ENCODE results near the gene TSC2. TPM values are rescaled to one million over a fixed set of nuclear protein-coding genes. Genes with fewer than 3 reads are reported as not detected.
"Not testable (repeated sequence)": the region's sequence is repeated elsewhere in the genome, so short reads cannot be mapped to it uniquely, and the experiment has no call there.

The TSC2 gene
- polyA plus RNA-seq, 1 donor, result 85.9 TPM

DNA sequence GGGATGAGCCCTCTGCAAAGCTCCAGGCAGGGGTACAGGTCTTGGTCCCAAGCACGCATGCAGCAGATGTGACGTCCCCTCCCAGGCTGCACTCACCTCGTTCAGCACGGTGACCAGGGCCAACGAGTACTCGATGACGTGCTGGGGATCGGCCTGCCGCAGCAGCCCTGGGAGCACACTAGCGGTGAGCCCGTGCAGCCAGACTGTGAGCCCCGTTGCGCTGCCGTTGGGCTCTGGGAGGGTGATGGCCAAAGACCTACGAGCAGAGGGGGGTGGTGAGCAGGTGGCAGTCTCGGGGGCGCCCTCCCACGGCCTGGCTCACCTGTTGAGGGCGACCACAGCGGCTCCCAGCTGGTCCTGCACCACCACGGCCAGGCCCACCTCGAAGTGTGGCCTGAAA is 58.0 kb downstream of the TSC2 start:
- DNase-seq; H3K27me3 ChIP-seq (ENCODE audit: control insufficient read depth, insufficient read depth, low read length); H3K4me1 ChIP-seq (ENCODE audit: control insufficient read depth, insufficient read depth, low read length); H3K4me3 ChIP-seq (ENCODE audit: low read length); H3K9me3 ChIP-seq (ENCODE audit: control insufficient read depth, low read depth, low read length); H3K27ac ChIP-seq (ENCODE audit: low read length): not testable (repeated sequence)
- no CpG with 5 or more reads among the region's 22 CpGs for WGBS (ENCODE audit: insufficient coverage, low lambda C conversion rate)
- H3K36me3 ChIP-seq (ENCODE audit: control insufficient read depth, insufficient read depth, low read length), result peaks cover 22% of the 10 kb centered on the region

DNA sequence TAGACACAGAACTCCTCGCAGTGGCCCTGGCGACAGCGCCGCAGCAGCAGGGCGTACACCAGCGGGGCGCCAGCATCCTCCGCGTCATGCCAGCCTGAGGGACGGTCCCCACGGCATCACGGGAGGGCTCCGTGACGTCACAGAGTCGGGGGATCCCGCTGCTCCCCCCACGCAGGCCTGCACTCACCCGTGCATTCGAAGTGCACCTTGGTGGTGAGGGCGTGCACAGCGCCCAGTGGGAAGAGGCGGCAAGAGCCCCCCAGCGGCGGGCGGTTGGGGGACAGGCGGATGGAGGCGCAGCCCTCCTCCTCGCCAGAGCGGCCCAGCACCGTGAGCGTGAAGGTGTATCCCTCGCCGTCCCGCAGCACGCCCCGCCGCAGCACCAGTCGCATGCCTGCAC is 58.4 kb downstream of the TSC2 start:
- H3K36me3 ChIP-seq (ENCODE audit: control insufficient read depth, insufficient read depth, low read length), result peaks cover 25% of the 10 kb centered on the region
- not testable (repeated sequence) for H3K27ac ChIP-seq (ENCODE audit: low read length); H3K4me3 ChIP-seq (ENCODE audit: low read length); H3K9me3 ChIP-seq (ENCODE audit: control insufficient read depth, low read depth, low read length); DNase-seq; H3K27me3 ChIP-seq (ENCODE audit: control insufficient read depth, insufficient read depth, low read length); H3K4me1 ChIP-seq (ENCODE audit: control insufficient read depth, insufficient read depth, low read length)
- no CpG with 5 or more reads among the region's 38 CpGs for WGBS (ENCODE audit: insufficient coverage, low lambda C conversion rate)

DNA sequence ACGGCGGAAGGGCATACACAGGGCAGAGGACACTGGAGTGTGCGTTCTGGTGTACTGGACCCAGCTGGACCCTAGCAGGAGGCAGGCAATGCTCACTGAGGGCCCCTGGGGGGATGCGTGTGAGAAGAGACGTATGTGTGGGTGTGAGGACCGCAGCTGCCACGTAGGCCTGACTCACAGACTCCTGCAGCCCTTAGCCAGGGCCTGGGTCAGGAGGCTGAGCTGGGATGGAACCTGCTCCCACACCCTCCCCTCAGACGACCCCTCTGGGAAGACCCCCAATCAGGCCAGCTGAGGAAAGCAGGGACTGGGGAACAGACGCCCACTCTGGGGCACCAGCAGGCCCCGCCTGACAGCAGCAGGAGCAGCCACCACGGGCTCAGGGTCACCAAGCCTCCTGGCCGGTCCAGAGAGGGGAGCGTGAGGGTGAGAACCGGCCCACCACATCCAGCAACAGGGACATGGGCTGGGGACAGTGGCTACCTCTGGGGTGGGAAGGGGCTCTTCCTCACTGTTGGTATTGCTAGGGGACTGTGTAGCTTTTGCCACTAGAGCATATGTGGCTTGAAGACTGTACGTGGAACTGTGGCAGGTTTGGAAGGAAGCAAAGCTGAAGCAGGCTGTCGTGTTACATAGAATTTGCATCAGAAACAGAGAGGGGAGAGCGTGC is 59.5 kb downstream of the TSC2 start:
- H3K36me3 ChIP-seq (ENCODE audit: control insufficient read depth, insufficient read depth, low read length), result peaks cover 24% of the 10 kb centered on the region
- H3K9me3 ChIP-seq (ENCODE audit: control insufficient read depth, low read depth, low read length); DNase-seq; H3K27ac ChIP-seq (ENCODE audit: low read length); H3K4me3 ChIP-seq (ENCODE audit: low read length); H3K27me3 ChIP-seq (ENCODE audit: control insufficient read depth, insufficient read depth, low read length); H3K4me1 ChIP-seq (ENCODE audit: control insufficient read depth, insufficient read depth, low read length): not testable (repeated sequence)
- no CpG with 5 or more reads among the region's 17 CpGs for WGBS (ENCODE audit: insufficient coverage, low lambda C conversion rate)

DNA sequence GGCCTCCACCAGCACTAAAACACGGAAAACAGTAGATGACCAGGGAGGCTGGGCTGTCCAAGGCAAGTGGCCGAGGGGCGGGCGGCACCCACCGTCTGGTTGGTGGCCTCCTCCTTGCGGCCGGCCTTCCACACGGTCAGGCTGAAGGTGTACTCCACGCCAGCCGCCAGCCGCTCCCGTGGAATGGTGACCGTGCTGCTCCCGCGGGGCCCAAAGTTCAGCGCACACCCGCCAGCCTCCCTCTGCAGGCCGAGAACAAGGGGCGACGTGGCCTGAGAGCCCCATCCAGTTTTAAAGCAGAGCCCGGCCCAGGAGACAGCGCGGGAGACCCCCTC is 60.0 kb downstream of the TSC2 start:
- not testable (repeated sequence) for H3K27me3 ChIP-seq (ENCODE audit: control insufficient read depth, insufficient read depth, low read length); DNase-seq; H3K9me3 ChIP-seq (ENCODE audit: control insufficient read depth, low read depth, low read length); H3K27ac ChIP-seq (ENCODE audit: low read length); H3K4me1 ChIP-seq (ENCODE audit: control insufficient read depth, insufficient read depth, low read length); H3K4me3 ChIP-seq (ENCODE audit: low read length)
- WGBS (ENCODE audit: insufficient coverage, low lambda C conversion rate), result no CpG with 5 or more reads among the region's 23 CpGs
- peaks cover 19% of the 10 kb centered on the region for H3K36me3 ChIP-seq (ENCODE audit: control insufficient read depth, insufficient read depth, low read length)

DNA sequence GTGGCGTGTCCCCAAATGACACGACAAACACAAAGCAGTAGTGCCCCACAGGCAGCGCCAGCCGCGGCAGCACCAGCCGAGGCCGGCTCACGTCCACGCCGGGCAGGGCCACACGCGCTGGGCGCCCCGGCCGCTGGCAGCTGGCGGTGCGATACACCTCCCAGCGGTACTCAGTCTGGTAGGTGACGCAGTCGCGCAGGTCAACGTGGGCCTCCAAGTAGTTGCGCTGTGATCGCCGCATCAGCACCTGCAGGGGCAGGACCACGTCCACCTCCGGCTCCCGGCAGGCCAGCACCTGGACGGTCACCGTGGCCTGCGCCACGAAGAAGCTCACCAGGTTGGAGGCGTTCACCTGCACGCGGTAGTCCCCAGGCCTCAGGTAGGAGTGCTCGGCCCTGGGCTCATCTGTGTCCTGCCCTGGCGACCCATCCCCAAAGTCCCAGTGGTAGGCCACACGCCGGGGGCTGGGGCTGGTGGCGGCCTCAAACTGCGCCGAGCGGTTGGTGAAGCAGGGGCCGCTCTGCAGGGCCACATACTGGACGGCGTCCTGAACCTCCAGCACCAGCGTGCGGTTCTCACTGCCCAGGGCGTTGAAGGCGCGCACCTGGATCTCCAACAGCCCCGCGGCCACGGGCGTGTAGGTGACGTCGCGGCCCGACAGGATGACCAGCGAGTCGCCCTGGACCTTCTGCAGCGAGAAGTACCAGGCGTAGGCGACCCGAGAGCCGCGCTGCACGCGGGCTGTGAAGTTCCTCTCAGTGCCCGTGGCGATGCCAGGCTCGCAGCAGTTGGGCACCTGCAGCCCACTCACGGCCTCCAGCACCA is 60.9 kb downstream of the TSC2 start:
- H3K27ac ChIP-seq (ENCODE audit: low read length); DNase-seq: not testable (repeated sequence)
- H3K36me3 ChIP-seq (ENCODE audit: control insufficient read depth, insufficient read depth, low read length), result peaks cover 19% of the 10 kb centered on the region

DNA sequence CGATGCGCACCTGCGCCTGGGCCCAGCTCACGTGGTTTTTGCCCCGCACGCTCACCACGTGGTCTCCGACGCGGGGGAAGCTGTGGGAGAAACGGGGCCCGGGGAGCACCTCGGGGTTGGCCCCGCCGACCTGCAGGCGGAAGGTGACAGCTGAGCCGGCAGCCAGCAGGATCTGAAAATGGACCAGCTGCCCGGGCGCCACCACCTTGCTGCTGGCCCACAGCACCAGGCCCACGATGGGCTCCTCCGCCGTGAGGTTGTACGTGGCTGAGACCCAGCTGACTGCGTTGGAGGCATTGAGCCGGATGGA is 61.4 kb downstream of the TSC2 start:
- H3K27me3 ChIP-seq (ENCODE audit: control insufficient read depth, insufficient read depth, low read length); H3K4me1 ChIP-seq (ENCODE audit: control insufficient read depth, insufficient read depth, low read length); H3K4me3 ChIP-seq (ENCODE audit: low read length); DNase-seq; H3K9me3 ChIP-seq (ENCODE audit: control insufficient read depth, low read depth, low read length); H3K27ac ChIP-seq (ENCODE audit: low read length): not testable (repeated sequence)
- WGBS (ENCODE audit: insufficient coverage, low lambda C conversion rate), result no CpG with 5 or more reads among the region's 25 CpGs
- H3K36me3 ChIP-seq (ENCODE audit: control insufficient read depth, insufficient read depth, low read length), result peaks cover 21% of the 10 kb centered on the region

More for the DNA sequence above, 60.9 kb downstream of the TSC2 start:
- no CpG with 5 or more reads among the region's 73 CpGs for WGBS (ENCODE audit: insufficient coverage, low lambda C conversion rate)
- not testable (repeated sequence) for H3K9me3 ChIP-seq (ENCODE audit: control insufficient read depth, low read depth, low read length); H3K4me1 ChIP-seq (ENCODE audit: control insufficient read depth, insufficient read depth, low read length); H3K27me3 ChIP-seq (ENCODE audit: control insufficient read depth, insufficient read depth, low read length); H3K4me3 ChIP-seq (ENCODE audit: low read length)

DNA sequence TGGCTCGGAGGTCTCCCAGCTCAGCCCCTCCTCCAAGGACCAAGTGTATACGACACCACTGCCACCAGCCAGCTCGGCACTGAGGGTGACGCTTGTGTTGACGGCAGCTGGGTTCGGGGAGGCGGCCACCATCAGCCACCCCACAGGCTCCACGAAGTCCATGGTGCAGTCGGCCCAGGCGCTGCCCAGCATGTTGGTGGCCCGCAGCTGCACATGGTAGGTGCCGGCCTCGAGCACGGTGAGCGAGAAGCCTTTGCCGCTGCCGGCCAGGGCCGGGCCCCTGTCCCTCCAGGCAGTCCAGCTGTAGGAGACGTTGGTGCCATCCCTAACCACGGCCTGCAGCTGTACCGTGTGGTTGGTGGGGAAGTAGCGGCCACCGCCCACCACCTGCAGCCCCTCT is 62.1 kb downstream of the TSC2 start:
- WGBS (ENCODE audit: insufficient coverage, low lambda C conversion rate), result no CpG with 5 or more reads among the region's 23 CpGs
- peaks cover 23% of the 10 kb centered on the region for H3K36me3 ChIP-seq (ENCODE audit: control insufficient read depth, insufficient read depth, low read length)
- DNase-seq; H3K27ac ChIP-seq (ENCODE audit: low read length); H3K27me3 ChIP-seq (ENCODE audit: control insufficient read depth, insufficient read depth, low read length); H3K4me3 ChIP-seq (ENCODE audit: low read length); H3K4me1 ChIP-seq (ENCODE audit: control insufficient read depth, insufficient read depth, low read length); H3K9me3 ChIP-seq (ENCODE audit: control insufficient read depth, low read depth, low read length): not testable (repeated sequence)

DNA sequence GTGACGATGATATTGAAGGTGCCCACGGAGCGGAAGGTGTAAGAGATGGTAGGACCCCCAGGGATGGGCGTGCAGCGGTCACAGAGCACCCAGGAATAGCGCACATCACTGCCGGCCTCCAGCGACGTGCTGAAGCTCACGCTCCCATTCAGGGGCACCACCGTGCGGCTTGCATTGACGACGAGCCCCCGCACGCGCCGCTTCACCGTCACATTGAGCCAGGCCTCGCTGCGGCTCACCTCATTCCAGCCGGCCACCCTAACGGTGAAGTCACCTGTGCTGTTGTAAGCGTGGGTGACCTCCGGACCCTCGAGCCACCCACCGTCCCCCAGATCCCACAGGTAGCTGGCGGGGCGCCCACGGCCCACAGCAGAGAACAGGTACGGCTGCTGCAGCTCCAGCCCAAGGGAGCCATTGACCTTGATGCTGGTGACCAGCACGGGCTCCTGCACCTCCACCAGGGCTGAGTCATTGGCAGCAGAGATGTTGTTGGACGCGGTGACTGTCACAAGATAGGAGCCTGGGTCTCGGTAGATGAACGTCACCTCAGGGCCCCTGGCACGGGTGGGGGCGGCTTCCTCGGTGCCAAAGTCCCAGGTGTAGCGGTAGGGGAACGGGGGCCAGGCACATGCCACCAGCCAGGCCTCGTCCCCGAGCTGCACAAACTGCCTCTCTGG is 62.7 kb downstream of the TSC2 start:
- H3K4me1 ChIP-seq (ENCODE audit: control insufficient read depth, insufficient read depth, low read length); H3K27me3 ChIP-seq (ENCODE audit: control insufficient read depth, insufficient read depth, low read length); H3K9me3 ChIP-seq (ENCODE audit: control insufficient read depth, low read depth, low read length); DNase-seq; H3K4me3 ChIP-seq (ENCODE audit: low read length); H3K27ac ChIP-seq (ENCODE audit: low read length): not testable (repeated sequence)
- peaks cover 22% of the 10 kb centered on the region for H3K36me3 ChIP-seq (ENCODE audit: control insufficient read depth, insufficient read depth, low read length)
- no CpG with 5 or more reads among the region's 43 CpGs for WGBS (ENCODE audit: insufficient coverage, low lambda C conversion rate)

DNA sequence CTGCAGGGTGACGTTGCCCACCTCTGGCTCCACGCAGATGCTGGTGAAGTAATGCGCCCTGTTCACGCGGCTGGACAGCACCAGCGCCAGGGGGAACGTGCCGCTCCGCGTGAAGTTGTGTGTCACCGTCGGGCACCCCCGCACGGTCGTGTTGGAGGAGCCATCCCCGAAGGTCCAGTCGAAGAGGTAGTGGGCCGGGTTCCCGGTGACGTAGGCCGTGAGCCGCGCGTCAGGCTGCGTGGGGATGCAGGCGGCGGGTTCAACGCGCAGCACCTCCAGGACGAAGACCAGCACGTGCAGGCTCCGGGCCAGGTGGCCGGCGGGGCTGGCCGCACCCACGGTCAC is 63.2 kb downstream of the TSC2 start:
- peaks cover 20% of the 10 kb centered on the region for H3K36me3 ChIP-seq (ENCODE audit: control insufficient read depth, insufficient read depth, low read length)
- not testable (repeated sequence) for H3K4me1 ChIP-seq (ENCODE audit: control insufficient read depth, insufficient read depth, low read length); DNase-seq; H3K9me3 ChIP-seq (ENCODE audit: control insufficient read depth, low read depth, low read length); H3K27me3 ChIP-seq (ENCODE audit: control insufficient read depth, insufficient read depth, low read length); H3K27ac ChIP-seq (ENCODE audit: low read length); H3K4me3 ChIP-seq (ENCODE audit: low read length)
- WGBS (ENCODE audit: insufficient coverage, low lambda C conversion rate), result no CpG with 5 or more reads among the region's 36 CpGs

DNA sequence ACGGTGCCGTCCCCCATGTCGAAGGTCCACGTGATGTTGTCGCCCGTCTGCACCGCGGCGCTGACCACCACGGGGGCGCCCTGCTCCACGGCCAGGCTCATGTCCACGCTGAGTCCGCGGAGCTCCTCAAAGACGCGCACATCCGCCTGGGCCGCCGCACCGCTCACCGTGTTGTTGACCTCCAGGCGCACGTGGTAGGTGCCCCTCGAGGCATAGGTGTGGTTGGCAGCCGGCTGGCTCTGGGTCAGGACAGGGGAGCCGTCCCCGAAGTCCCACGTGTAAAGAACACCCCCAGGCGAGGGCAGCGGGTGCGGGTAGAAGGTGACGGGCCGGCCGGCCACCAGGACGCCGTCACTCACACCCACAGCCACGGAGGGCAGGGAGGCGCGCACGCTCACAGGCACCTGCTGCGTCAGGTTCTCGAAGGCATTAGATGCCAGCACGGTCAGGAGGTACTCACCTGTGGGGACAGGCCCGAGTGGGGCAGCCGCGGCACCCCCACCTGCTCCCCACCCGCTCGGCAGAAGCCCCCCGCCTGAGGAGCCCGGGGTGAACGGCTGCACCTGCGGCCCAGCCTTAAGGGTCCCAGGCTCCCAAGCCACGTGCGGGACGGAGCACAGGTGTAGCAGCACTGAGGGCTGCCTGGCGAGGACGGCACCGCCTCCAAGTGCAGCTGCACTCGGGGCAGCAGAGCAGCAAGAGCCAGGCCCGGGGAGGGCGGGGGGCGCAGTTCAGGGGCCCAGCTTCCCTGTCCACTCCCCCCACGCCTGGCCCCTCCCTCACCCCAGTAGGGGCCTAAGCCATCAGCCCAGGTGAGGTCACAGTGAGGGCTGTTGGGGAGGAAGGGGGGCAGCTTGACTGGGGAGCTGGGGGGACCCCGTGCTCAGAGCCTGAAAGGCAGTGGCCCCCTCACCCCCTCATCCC is 63.9 kb downstream of the TSC2 start:
- H3K36me3 ChIP-seq (ENCODE audit: control insufficient read depth, insufficient read depth, low read length), result peaks cover 20% of the 10 kb centered on the region
- H3K27me3 ChIP-seq (ENCODE audit: control insufficient read depth, insufficient read depth, low read length); H3K4me1 ChIP-seq (ENCODE audit: control insufficient read depth, insufficient read depth, low read length); H3K4me3 ChIP-seq (ENCODE audit: low read length); H3K27ac ChIP-seq (ENCODE audit: low read length); H3K9me3 ChIP-seq (ENCODE audit: control insufficient read depth, low read depth, low read length); DNase-seq: not testable (repeated sequence)
- WGBS (ENCODE audit: insufficient coverage, low lambda C conversion rate), result no CpG with 5 or more reads among the region's 65 CpGs

Data from large intestine (tissue), 3 donors.